ENCODE measurements around the gene KCNA2.
A peak's percentile ranks its signal among the peaks of the same experiment; 100 is the strongest.

The KCNA2 gene

DNA sequence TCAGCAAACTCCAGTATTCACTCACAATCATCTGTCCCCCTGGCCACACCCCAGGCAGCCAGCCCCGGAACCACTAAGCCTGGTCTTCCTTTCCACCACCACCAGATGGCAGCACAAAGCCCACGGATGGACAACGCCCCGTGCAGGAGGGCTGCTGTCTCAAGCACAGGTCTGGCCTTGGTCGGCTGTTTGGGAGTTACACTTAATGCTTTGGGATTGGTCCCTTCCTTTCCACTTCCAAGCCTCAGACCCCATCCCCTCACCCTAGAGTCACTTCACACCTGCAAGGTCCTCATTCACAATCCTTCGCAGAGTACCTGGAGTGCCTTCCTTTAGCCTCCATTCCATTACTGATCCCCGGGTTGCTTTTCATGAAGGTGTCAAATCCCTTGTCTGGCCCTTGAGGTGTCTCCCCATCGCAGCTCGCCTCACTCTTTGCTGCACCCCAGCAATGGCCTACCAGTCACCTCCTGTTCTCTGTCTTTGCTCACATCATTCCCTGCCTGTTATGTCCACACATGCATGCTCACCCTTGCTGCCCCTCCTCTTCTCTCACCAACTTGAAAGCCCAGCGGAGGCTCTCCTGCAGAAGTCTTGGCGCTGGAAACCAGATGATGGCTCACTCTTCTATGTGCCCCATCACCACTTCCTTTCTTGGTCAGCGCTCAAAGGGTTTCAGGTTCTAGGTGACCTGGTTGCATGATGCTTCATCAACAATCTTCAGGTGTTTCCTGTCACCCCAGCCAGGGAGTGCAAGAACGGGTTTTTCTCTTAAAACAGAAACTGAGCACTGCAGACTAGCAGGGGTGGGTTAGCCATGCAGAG is 24.9 kb upstream of the KCNA2 start:
- DNase-seq: peak in 40 of 56 donors; percentile 8 to 76 (median 35)

DNA sequence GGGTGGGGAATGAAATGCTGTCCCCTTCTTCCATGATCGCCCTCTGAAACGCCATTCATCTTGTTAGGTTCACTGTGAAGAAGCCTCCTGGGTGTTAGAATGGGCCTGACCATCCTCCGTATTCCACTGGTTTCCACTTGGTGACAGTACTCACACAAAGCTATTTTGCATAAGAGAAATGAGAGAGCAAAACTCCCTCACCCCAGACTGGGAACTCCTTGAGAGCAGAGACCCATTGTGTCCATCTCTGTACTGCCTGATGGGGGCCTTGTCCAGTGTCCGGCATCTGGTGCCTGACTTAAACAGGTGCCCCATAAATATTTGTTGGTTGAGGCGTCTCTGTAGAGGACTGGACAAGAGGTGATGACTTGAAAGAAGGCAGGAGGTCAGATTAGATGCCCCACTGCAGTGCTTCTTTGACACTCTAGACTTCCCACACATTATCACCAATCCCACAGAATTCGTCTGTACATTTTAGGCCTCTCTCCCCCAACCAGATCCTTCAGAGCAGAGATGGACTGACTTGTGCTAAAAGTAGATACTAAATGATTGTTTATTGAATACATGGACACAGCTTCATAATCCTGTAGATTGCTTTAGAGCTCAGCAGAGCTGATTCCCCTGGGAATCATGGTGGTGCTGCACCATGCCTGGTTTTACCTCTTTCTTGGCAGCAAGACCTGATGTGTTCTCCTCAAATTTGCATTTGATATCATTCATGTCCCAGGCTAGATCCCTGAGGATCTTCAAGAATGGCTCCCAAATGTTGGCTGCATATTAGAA is 22.4 kb upstream of the KCNA2 start:
- no peak for DNase-seq

DNA sequence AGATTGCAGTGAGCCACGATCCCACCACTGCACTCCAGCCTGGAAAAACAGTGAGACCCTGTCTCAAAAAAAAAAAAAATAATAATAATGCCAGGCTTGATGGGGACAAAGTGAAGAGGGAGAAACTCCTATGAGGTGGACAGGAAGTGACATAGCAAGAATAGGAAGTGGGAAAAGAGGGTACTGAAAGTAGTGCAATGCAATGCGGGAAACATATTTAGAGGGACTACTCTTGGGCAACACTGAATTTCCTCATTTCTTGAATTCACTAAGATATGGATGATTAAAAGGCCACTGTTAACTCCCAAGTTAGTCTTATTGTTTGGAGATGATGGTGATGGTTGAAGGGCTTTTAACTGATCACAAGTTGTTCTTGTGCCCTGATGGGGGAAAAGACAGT is 21.6 kb upstream of the KCNA2 start:
- no peak for DNase-seq

DNA sequence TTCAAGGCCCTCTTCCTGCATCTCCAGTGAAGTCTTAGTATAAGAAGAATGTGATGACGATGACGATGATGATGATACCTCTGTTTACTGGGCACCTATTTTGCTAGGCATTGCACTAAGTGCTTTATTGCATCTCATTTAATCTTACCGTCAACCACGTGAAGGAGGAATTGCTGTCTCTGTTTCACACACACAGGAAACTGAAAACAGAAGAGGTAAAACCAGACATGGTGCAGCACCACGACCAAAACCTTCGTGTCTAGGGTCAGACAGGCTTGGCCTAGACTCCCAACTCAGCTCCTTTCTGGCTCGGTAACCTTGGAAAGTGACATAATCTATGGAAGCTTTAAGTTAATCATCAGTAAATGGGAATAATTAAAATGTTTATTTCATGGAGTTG is 20.7 kb upstream of the KCNA2 start:
- DNase-seq: no peak

DNA sequence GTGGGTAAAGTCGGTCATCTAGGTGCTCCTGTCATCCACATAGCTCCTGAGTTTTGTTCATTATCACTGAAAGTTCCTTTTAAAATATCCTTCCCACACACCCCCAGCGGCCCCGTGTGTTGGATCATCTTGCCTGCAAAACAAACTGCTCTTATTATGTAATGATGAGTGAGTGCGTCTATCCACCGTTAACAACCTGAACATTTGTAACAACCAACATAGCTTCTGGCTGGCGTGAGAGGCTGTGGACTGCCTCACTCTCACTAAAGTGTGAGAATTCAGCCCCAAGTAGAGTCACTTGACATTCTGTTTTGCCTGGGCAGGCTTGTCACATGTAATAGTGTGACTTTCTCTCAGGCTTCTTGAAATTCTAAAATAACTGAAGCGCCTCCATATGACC is 14.5 kb upstream of the KCNA2 start:
- peak in 4 of 56 donors; percentile 26 to 39 (median 34) for DNase-seq

DNA sequence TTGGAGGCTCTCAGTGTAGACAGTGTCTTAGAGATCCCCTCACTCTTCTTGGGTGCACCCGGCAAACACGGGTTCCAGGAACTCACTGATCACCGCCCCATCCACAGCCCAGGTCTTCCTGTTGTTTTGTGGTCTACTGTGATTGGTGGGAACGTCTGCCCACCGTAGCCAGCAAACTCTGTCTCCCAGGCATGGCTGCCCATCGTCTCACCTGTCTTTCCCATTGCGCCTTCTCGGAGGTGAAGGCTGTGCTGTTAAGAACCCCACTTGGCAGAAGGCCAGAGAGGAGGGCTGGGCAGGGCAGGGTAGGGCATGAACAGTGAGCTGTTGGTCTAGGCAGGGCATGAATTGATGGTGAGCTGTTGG is 14.1 kb upstream of the KCNA2 start:
- no peak for DNase-seq

DNA sequence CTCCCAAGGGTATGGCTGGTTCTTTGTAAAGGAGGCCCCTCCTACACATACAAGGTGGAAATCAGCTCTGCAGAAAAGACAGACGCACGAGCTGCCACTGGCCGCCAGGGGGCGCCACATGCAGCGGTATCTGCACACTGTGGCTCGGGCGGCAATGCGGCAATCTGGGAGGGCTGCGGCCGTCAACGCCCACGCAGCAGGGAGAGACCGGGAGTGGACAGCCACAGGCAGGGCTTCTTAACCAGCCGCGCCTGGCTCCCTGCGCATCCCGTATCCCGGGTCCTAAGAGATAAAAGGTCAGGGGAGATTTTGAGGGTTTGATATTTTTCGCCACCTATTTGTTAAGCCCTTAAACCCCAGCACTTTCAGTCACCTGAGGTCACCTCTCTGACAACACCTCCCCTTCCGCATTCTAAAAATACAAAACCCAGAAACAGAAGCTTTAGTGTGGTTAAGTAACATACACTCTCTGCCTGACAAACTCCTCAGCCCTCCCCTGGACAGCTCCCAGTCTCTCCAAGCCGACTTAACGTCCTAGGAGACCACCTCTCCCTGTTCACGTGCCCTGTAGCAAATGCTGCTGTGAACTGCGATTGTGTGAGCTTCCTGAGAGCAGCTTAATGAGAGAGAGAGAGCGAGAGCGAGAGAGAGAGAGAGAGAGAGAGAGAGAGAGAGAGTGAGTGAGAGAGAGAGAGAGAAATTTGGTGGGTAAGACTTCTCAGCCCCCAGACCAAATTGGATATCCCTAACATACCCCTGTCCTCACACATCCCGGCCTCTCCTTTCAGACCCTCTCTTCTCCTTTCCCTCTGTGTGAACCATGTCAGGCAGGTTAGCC is 13.5 kb upstream of the KCNA2 start:
- DNase-seq: peak in 51 of 56 donors; percentile 20 to 90 (median 64)

DNA sequence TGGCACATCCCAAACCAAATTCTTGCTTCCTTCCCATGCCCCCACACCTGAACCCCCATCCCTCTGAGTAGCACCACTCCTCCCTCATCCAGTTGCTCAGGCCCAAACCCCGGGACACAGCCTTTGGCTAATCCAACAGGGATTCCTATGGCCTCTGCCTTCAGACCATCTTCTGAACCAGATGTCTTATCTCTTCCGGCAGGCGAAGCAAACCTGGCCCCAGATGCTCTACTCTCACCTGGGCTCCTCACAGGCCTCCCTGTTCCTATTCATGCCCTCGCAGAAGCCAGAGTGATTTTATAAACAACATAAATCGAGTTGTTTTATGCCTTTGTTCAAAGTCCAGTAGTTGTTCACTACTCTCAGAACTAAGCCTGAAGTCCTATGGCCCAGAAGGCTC is 12.5 kb upstream of the KCNA2 start:
- DNase-seq: no peak

DNA sequence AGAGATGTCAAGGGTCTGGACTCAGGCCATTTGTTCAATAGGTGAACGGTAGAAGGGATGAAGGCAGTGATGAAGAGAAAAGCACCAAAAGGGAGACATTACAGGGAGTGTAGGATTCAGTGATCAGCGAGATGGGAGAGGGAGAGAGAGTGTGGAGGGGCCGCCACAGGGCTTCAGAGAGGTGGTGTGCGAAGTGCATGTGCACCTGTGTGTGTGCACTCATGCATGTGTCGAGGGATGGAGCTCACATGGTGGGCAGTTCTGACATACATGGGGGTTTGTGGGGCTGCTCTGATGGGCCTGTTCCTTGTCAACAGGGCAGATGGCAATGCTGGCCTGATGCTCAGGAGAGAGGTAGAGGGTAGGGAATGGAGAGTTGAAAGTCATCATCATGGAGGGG is 11.4 kb upstream of the KCNA2 start:
- no peak for DNase-seq

DNA sequence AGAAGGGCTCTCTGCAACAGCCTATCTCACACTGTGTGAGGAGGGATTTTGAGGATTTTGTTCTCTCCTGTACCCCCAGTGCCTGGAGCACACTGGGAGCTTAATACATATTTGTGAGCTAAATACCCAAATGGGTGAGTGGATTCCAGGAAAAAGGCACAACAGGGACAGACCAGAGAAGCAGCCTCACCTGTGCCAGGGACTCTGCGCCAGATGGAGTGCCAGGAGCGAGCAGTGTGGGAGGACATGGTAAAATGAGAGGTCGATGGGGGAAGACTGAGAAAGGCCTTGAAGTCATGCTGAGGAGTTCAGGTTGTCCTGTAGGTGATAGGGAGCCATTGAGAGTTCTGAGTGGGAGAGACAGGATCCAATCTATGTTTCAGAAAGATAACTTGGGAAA is 11.0 kb upstream of the KCNA2 start:
- DNase-seq: no peak

DNA sequence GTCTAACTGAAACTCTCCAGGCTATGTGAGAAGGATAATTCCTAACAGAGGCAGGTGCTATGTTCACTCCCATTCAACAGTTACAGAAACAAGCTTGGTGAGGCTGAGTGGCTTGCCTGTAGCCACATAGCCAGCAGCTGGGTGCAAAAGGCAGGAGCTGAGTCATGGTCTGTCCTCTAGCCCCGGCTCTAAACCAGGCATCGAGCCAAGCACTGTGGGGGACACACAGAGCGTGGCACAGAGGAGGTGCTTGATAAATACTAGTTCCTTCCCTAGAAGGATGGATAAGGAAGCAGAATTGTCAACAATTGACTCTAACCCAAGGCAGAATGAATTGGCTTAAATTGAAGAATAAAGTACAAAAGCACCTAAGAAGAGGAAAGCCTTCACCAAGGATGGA is 10.4 kb upstream of the KCNA2 start:
- DNase-seq: peak in 1 of 56 donors; percentile 11

DNA sequence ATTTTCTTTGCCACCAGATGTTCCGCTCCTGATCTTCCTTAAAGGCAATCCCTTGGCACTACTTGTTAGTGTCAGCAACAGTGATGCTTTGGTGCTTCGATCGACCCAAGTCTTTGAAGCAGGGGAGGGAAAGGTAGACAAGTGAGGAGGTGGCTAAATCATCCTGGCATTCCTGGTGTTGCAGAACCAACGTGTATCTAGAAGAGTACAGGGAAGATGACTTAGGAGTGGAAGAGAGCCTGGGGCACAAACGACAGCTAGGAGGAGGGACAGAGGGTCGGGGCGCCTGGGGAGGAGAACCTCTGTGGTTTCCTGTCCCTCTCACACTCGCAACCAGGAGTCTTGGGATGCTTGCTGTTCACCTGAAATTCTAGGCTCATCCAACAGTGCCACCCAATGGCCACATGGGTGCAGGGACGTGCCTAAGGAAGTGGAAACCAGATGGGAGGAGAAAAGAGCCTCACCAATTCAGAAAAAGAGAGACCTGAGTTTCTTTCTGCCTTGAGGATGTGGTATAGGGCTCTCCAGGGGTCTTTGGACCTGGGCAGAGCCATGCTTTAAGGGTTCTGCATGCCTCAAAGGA is 9.5 kb upstream of the KCNA2 start:
- DNase-seq: peak in 51 of 56 donors; percentile 29 to 93 (median 72)

DNA sequence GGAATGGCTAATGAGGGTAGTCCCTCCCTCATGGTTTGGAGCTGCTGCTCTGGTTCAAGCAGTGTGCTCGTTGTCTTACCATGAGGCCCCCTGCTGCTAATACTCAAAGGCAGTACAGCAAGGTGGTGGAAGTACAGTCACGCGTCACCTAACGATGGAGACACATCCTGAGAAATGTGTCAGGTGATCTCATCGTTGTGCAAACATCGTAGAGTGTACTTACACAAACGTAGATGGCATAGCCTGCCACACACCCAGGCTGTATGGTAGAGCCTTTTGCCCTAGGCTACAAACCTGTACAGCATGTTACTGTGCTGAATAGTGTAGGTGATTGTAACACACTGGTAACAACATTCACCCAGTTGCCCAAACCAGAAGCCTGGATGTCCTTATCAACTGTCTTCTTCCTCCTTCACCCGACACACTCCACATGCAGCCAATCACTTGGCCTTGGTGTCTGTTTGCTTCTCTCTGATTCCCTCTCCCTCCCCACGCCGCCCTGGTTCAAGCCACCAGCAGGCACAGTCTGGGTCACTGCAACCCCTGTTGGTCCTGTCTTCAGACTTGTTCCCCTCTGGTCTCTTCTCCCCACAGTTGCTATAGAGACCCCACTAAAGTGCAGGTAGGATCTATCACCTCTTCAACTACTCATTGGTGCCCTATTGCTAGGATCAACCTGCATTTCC is 6.0 kb upstream of the KCNA2 start:
- DNase-seq: no peak

DNA sequence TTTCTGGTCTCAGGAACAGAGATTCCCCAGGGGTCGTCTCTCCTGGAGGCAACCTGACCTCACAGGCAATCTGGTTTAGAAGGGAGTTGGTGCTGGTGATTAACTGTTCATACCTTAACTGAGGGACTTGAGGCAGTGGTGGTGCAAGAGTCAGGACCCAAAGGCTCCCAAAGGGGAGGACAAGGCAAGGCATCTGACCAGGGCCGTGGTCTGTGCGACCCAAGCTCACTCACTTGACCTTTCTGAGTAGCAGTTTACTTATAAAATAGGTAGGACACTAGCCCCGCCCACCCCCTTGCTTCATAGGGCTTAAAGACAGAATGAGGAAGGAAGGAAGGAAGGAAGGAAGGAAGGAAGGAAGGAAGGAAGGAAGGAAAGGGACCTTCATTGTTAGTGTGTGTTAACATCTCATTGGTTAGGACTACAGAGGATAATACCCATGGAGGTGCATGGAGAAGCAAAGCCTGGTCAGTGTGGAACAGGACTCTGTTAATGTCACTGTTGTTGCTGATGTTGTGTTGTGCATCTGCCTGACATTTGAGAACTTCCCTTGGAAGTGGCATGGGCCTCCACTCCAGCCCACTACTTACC is 4.6 kb upstream of the KCNA2 start:
- DNase-seq: no peak

DNA sequence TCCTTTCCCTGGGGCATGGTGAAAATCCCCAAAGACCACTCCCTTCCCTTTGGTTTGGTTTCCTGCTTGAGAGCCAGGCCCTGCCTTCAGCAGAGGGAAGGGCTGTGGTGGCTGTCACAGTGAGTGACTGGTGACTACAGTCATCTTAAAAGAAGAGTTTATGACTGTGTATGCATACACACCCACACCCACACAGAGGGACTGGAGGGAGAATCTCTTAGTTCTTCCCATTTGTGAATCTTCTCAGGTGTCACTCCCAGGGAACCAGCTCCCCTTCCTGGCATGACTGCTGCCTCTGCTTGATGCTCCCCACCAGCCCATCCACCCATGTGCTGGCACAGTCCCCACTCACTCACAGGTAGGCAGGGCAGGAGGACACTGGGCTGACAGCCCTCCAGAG is 3.9 kb upstream of the KCNA2 start:
- DNase-seq: no peak

DNA sequence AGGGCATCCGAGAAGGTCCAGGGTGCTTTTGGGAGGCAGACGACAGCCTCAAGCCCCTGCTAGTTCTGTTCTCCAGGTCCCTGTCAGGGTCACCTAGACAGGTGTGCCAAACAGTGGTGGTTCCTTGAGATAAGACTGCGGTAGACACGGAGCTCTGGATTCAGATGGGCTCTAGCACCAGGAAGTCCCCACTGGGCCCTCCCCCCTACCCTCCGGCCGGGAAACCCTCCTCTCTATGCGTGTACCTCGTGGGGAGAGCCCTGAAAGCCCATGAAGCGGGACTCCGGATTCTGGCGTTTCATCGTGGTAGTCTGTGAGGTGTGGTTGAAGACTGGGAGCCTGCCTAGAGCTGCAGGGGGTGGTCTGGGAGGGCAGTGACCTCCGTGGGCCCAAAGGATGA is 2.1 kb upstream of the KCNA2 start:
- DNase-seq: no peak

DNA sequence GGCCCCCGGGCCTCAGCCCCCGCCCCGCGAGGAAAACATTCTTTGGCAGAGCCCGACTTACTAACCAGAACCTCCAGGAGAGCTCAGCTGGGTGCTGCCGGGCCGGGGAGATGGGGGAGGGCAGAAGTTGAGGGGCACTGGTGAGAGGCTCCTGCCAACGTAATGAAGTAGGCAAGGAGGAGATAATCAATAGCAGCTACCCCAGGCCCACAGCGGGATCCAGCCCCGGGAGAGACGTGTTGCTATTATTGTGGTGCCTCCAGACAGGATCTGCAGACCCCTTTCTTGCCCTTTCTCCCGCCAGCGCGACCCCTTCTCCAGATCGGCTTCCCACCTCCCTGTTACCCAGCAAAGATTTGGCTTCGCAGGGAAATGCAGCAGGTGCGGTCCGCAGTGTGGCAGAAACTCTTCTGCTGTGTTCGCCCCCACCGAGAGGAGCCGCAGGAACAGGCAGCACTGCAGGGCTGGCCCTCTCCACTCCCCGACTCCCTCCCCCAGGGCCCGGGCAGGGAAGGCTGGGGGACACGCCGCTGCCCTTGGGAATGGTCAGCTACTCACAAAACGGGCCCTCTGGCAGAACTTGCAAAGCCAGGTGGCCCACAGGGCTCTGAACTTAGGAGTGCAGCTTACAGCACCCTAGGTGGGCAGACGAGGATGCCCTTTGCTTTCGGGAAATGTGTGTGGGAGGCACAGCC is 1.5 kb upstream of the KCNA2 start:
- DNase-seq: peak in 16 of 56 donors; percentile 16 to 65 (median 37)

DNA sequence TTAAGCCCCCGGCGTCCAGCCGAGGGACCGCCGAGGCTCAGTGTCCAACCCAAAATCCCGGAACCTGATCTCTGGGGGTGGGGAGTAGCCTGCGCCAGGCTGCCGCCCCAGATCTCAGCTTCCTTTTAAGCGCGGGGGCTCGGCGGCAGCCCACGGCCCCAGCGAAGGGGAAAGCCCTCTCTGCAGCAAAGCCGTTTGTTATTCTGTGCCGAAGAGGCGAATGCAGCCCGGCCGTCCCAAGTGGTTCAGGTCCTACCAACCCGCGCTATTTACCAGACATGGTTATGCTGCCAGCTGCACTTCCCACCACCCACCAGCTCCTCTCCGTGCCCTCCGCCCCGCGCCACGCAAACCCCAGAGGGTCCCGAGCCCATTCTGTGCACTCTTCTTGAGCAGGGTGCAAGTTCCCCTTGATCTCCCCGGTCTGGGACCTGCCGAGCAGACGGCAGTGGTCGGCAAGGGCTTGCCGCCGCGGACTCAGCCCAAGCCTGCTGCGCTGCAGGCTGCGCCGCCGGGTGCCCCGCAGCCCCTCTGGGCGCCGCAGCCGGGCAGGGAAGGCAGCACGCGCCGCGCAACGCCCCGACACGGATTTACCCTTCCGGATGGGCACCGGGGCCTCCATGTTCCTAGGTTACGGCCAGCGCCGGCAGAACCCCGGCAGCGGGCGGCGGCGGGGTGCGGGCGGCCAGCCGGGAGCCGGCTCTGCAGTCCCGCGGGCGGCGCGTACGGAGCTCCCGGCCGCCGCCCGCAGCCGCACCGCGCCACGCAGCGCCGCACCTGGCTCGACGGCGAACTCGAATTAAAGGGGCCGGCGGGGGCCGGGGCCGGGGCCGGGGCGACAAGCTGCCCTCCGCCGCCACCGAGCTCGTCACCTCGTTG is 738 bp upstream of the KCNA2 start:
- DNase-seq: peak in 32 of 56 donors; percentile 30 to 88 (median 60)

DNA sequence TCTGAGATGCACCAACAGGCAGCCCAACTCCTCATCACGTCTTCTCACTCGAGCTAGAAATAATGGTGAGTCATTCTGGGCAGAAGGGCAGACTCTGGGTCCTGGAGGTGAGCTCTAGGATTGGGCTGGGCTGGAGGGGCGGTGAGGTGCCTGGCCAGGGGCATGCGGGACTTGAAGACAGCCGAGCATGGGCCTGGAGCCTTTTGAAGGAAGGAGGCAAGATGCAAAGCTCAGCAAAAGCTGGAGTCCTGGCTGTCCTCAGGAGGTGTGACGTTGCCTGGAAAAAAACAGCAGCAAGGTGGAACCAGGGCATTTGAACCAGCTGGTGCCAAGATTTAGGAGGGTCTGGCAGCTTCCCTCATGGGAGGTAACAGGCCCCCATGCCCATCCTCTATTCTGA is 712 bp downstream of the KCNA2 start:
- DNase-seq: no peak

Data from nucleus accumbens (tissue), 56 donors.